GM06990 (cell line): ENCODE measurements around the gene LRTM1.

Experiments used
- DNase-seq: peaks from one replicate; pipeline ENCODE4 v3.0.0-alpha.2; 2011; ENCODE audit not compliant: insufficient read length; ENCODE audit errors: extremely low read depth
- H3K27me3 ChIP-seq: replicated peaks from 2 replicates; pipeline ENCODE4 v1.6.0; 2011; ENCODE audit warnings: low read length; ENCODE audit not compliant: control insufficient read depth, insufficient read depth
- H3K36me3 ChIP-seq: 2 replicates; pipeline ENCODE4 v1.5.1; 2011; ENCODE audit warnings: low read length; ENCODE audit not compliant: control insufficient read depth, insufficient read depth
- H3K4me3 ChIP-seq: replicated peaks from 2 replicates; pipeline ENCODE4 v1.5.1; 2011; ENCODE audit warnings: low read depth, mild to moderate bottlenecking, control low read depth, low read length
- TF ChIP-seq, protein P1 (sequence below): IDR thresholded peaks from 2 replicates; pipeline ENCODE4 v1.5.1; 2011; ENCODE audit warnings: low read length, control low read depth, mild to moderate bottlenecking, inconsistent platforms; ENCODE audit not compliant: insufficient read depth, poor library complexity, severe bottlenecking

Gene LRTM1

DNA sequence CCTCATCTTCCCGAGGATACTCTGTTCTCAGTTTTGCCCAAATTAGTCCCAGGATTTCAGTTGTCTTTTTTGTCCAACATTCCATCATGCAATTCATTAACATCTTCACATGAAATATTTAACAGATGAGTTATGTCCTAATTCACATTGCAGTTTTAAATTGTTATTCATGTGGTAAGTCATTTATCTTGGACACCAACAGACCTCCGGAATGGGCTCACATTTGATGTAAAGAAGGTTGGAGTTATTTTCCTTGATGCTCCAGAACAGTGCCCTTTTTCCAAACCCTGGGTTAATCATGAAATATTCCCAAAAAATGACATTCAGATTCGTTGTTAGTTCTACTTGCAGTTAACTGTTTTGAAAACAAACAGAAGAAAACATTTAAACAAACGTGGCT lies 32.8 kb upstream of the LRTM1 start:
- Histone ChIP-seq H3K27me3 (no peaks in the 10 kb centered on the region), H3K4me3 (no peak overlapping the region), H3K36me3 (no peaks in the 10 kb centered on the region)
- DNase-seq, result no peak
- TF ChIP-seq, protein P1, sequence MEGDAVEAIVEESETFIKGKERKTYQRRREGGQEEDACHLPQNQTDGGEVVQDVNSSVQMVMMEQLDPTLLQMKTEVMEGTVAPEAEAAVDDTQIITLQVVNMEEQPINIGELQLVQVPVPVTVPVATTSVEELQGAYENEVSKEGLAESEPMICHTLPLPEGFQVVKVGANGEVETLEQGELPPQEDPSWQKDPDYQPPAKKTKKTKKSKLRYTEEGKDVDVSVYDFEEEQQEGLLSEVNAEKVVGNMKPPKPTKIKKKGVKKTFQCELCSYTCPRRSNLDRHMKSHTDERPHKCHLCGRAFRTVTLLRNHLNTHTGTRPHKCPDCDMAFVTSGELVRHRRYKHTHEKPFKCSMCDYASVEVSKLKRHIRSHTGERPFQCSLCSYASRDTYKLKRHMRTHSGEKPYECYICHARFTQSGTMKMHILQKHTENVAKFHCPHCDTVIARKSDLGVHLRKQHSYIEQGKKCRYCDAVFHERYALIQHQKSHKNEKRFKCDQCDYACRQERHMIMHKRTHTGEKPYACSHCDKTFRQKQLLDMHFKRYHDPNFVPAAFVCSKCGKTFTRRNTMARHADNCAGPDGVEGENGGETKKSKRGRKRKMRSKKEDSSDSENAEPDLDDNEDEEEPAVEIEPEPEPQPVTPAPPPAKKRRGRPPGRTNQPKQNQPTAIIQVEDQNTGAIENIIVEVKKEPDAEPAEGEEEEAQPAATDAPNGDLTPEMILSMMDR, result no peak

DNA sequence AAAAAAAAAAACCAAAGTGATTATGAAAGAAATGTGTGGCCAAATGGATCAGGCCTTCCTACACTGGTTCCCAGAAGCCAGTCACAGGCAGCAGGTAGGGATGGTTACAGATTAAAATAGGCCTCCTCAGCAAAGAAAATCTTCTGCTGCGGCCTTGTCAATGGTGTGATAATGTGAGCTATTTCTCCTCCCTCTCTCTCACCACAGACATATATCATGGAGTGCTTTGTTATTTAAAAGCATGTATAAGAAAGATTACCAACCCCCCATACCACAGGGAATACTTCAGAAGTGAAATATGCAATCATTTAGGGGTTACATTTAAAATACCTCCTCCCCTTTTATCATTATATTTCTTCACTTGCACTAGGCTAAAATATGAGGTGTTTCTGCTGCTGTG lies 32.2 kb upstream of the LRTM1 start:
- no peak for DNase-seq
- Histone ChIP-seq H3K4me3 (no peak overlapping the region), H3K36me3 (no peaks in the 10 kb centered on the region), H3K27me3 (no peaks in the 10 kb centered on the region)
- TF ChIP-seq, protein P1, result no peak

DNA sequence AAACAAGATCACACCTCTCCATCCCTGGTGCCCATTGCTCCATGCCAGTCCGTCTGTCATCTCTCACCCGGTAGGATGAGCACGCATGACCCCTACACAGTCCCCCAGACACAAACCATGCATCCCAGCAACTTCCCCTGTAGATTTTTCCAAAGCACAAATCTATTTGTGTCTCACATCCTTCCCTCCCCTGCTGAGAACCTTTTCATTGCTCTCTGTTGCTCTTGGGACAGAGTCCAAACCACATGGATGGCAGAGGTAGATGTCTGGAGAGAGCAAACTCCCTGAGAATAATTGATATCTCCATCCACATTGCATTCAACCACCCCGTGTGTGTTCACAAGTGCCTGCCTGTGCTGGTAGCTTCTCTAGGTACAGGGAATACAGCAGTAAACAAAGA lies 29.9 kb upstream of the LRTM1 start:
- Histone ChIP-seq H3K36me3 (no peaks in the 10 kb centered on the region), H3K27me3 (peaks cover 3% of the 10 kb centered on the region; the same call in 1 of the 2 replicates), H3K4me3 (no peak overlapping the region)
- TF ChIP-seq, protein P1, result no peak
- DNase-seq, result no peak

DNA sequence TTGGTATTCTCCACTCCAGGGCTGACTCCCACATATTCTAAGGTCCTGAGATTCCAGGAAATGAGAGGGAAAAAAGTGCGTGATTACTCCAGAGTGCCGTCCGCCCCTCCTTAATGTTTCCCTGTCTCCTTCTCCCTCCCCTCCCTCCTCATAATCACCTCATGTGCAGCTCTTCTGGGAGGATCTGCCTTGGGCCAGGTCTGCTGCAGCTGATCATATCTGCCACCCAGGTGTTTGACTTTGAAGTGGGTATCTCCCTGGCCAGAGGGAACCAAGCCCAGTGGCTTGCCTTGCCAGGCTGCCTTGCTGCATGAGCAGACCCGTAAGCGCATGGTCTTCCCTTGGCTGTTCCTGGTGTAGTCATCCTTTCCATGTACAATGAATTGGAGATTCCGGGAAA lies 28.1 kb upstream of the LRTM1 start:
- no peak overlapping the region for H3K4me3 ChIP-seq
- TF ChIP-seq, protein P1, result no peak
- DNase-seq, result no peak
- no peaks in the 10 kb centered on the region for H3K36me3 ChIP-seq
- H3K27me3 ChIP-seq, result peaks cover 3% of the 10 kb centered on the region; the same call in 1 of the 2 replicates

DNA sequence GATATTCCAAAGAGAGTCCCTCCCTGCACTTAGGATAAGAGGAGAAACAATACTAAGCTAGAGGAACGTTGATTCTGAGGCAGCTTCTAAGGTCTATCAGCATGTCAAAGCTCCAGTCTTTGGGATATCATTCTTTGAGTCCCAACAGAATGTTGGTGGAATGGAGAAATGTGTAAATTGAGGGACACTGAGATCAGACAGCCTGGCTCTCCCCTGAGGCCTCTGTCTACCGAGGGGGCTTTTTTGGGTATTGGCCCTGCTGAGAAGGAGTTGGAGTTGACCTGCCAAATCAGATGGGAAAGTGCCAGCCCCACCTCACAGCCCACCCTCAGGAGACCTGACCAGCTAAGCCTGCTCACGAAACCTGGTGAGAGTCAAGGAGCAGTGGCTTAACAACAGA lies 27.6 kb upstream of the LRTM1 start:
- TF ChIP-seq, protein P1, result no peak
- DNase-seq, result no peak
- Histone ChIP-seq H3K27me3 (peaks cover 3% of the 10 kb centered on the region; the same call in 1 of the 2 replicates), H3K4me3 (no peak overlapping the region), H3K36me3 (no peaks in the 10 kb centered on the region)

DNA sequence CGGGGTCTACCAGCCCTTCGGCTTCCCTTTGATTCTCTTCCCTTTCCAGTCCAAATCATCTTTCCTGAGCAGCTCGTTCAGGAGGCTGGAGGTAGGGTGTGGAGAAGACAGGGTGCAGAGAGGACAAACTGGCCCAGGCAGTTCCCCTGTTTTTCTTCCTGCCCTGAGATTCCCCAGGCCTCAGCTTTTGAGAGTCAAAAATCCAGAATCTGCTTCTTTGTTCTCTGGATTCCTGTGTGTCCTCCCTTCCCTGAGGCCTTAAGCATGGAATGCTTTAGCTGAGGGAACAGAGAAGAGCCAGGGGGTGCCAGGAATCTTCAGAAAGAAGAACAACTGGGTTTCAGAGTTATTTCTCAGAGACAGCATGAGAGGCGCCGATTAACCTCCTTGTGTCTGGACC lies 26.7 kb upstream of the LRTM1 start:
- Histone ChIP-seq H3K4me3 (no peak overlapping the region), H3K27me3 (peaks cover 3% of the 10 kb centered on the region; the same call in 1 of the 2 replicates), H3K36me3 (no peaks in the 10 kb centered on the region)
- TF ChIP-seq, protein P1, result no peak
- no peak for DNase-seq
